ES-I3 (cell line): ENCODE data around the gene RSPH9.
A peak's percentile ranks its signal among the peaks of the same experiment; 100 is the strongest.
"Not testable (repeated sequence)": the region's sequence is repeated elsewhere in the genome, so short reads cannot be mapped to it uniquely, and the experiment has no call there.

Source experiments
- H3K36me3 ChIP-seq: 2 replicates; pipeline ENCODE4 v1.6.1; 2013; ENCODE audit warnings: mild to moderate bottlenecking, low read length, control low read depth, moderate library complexity; ENCODE audit not compliant: insufficient read depth
- H3K4me1 ChIP-seq: 2 replicates; pipeline ENCODE4 v1.6.1; 2013; ENCODE audit warnings: mild to moderate bottlenecking, control low read depth, low read length; ENCODE audit not compliant: insufficient read depth
- H3K9ac ChIP-seq: 2 replicates; pipeline ENCODE4 v1.6.1; 2013; ENCODE audit warnings: low read depth, mild to moderate bottlenecking, low read length, moderate library complexity
- H3K9me3 ChIP-seq: 2 replicates; pipeline ENCODE4 v1.6.1; 2013; ENCODE audit warnings: mild to moderate bottlenecking, low read length, moderate library complexity; ENCODE audit not compliant: control insufficient read depth, insufficient read depth

The RSPH9 gene

DNA sequence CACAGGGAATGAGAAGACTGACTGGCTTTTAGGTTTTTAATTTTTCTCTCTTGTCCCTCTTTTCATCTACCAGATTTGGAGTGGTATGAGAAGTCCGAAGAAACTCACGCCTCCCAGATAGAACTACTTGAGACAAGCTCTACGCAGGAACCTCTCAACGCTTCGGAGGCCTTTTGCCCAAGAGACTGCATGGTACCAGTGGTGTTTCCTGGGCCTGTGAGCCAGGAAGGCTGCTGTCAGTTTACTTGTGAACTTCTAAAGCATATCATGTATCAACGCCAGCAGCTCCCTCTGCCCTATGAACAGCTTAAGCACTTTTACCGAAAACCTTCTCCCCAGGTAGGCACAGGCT lies 8.6 kb upstream of the RSPH9 start:
- no peaks in the 10 kb centered on the region for H3K4me1 ChIP-seq
- H3K36me3 ChIP-seq, result peaks cover 18% of the 10 kb centered on the region
- no peaks in the 10 kb centered on the region for H3K9me3 ChIP-seq

GRCh38 chr6:43639984-43640800 lies 4.6 kb upstream of the RSPH9 start:
- Histone ChIP-seq H3K9ac (no peak overlapping the region), H3K36me3 (peaks cover 20% of the 10 kb centered on the region), H3K9me3 (no peaks in the 10 kb centered on the region), H3K4me1 (peaks cover 5% of the 10 kb centered on the region; the same call in 1 of the 2 replicates)

More for the DNA sequence above, 8.6 kb upstream of the RSPH9 start:
- peak overlapping the region; percentile 93 for H3K9ac ChIP-seq

DNA sequence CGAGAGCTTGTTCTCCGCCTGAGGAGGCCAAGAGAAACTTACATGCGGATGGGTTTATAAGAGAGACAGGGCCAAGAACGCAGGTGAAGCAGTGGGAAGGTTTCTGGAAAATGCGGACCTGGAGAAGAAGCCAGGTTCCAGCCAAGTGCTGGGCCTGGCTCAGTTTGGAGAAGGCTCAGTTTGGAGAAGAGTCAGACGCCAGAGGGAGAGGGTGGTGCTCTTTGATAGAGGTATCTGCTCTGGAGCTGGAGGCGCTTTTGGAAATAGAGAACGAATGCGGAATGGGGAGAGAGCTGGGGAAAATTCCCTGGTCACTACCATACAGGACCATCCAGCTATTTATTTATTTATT lies 753 bp downstream of the RSPH9 start:
- H3K9me3 ChIP-seq, result no peaks in the 10 kb centered on the region
- H3K36me3 ChIP-seq, result peaks cover 3% of the 10 kb centered on the region; the same call in 1 of the 2 replicates
- peak overlapping the region; percentile 69; the same call in 1 of the 2 replicates for H3K9ac ChIP-seq
- H3K4me1 ChIP-seq, result peaks cover 5% of the 10 kb centered on the region; the same call in 1 of the 2 replicates

DNA sequence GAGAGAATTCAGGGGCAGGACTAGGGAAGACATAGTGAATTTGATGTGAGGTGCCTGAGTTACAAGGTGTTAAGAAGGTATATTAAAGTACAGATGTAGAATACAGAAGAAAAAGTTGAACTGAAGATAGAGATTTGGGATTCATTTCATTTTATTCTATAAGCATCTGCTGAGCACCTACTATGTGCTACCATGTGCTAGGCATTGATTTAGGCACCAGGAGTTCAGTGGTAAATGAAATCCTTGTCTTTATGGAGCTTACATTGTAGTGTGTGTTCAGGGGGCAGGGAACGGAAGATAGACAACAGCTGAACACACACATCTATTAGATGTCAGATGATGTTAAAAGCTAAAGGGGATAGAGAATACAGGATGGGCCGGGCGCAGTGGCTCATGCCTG lies 2.8 kb downstream of the RSPH9 start:
- no peaks in the 10 kb centered on the region for H3K9me3 ChIP-seq
- H3K4me1 ChIP-seq, result peaks cover 5% of the 10 kb centered on the region; the same call in 1 of the 2 replicates
- no peak overlapping the region for H3K9ac ChIP-seq

DNA sequence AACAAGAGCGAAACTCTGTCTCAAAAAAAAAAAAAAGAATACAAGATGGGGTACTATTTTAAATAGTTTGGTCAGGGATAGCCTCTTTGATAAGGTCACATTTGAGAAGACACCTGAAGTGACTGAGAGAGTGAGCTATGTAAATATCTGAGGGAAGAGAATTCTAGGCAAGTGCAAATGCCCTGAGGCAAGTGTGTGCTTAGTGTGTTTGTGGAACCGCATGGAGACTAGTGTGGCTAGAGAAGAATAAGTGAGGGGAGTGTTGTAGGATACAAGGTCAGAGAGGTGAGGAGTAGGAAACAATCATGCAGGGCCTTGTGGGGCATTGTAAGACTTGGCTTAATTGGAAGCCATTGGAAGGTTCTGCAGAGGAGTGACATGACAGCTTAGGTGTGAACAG lies 3.4 kb downstream of the RSPH9 start:
- no peaks in the 10 kb centered on the region for H3K36me3 ChIP-seq
- no peak overlapping the region for H3K9ac ChIP-seq
- no peaks in the 10 kb centered on the region for H3K9me3 ChIP-seq
- peaks cover 5% of the 10 kb centered on the region; the same call in 1 of the 2 replicates for H3K4me1 ChIP-seq

More for the DNA sequence above, 2.8 kb downstream of the RSPH9 start:
- H3K36me3 ChIP-seq, result no peaks in the 10 kb centered on the region

DNA sequence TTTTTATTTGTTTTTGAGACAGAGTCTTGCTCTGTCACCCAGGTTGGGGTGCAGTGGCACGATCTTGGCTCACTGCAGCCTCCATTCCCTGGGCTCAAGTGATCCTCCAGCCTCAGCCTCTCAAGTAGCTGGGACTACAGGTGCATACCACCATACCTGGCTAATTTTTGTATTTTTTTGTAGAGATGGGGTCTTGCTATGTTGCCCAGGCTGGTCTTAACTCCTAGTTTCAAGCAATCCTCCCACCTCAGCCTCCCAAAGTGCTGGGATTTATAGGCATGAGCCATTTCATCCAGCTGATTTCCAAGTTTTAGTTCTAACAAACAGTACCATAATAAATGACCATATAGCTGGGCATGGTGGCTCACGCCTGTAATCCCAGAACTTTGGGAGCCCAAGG lies 8.0 kb downstream of the RSPH9 start:
- not testable (repeated sequence) for H3K9ac ChIP-seq, H3K9me3 ChIP-seq, H3K4me1 ChIP-seq, H3K36me3 ChIP-seq

DNA sequence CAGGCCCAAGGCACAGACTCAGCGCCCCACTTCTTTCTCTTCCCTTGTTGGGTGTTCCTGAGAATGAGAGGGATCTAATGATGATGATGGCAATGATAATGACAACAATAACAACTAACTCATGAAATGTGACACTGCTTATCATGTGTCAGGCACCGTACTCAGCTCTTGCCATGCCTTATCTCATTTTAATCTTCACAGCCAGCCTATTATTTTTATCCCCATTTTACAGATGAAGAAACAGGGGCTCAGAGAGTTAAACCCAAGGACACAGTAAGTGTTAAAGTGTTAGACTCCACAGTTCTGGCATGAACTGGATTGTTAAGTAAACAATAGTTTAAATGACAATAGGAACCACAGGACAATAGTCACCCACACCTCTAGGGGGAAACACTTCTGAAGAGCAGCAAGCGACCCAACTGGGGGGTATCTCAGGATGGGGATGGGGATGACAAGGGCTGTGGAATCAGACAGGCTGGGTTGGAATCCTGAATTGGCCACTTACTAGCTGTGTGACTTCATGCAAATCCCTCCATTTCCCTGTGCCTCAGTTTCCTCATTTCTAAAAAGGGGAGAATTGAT lies 12.5 kb downstream of the RSPH9 start:
- 0 out of 2 replicates have a peak, but pooled peaks cover 4% of the 10 kb centered on the region for H3K4me1 ChIP-seq
- no peaks in the 10 kb centered on the region for H3K36me3 ChIP-seq
- no peaks in the 10 kb centered on the region; the same call in 1 of the 2 replicates for H3K9me3 ChIP-seq
- H3K9ac ChIP-seq, result no peak overlapping the region

GRCh38 chr6:43658161-43658560 lies 13.3 kb downstream of the RSPH9 start:
- Histone ChIP-seq H3K36me3 (no peaks in the 10 kb centered on the region), H3K9ac (no peak overlapping the region), H3K9me3 (no peaks in the 10 kb centered on the region; the same call in 1 of the 2 replicates), H3K4me1 (0 out of 2 replicates have a peak, but pooled peaks cover 4% of the 10 kb centered on the region)

DNA sequence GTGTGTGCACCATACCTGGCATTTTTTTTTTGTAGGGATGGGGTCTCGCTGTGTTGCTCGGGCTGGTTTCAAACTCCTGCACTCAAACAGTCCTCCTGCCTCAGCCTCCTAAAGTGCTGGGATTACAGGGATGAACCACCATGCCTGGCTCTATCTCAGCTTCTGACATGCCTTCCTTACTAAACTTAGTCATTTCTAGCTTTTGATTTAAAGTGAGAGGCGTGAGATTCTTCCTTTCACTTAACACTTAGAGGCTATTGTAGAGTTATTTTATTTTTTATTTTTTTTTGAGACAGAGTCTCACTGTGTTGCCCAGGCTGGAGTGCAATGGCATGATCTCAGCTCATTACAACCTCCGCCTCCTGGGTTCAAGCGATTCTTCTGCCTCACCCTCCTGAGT lies 18.1 kb downstream of the RSPH9 start:
- not testable (repeated sequence) for H3K36me3 ChIP-seq, H3K9me3 ChIP-seq

DNA sequence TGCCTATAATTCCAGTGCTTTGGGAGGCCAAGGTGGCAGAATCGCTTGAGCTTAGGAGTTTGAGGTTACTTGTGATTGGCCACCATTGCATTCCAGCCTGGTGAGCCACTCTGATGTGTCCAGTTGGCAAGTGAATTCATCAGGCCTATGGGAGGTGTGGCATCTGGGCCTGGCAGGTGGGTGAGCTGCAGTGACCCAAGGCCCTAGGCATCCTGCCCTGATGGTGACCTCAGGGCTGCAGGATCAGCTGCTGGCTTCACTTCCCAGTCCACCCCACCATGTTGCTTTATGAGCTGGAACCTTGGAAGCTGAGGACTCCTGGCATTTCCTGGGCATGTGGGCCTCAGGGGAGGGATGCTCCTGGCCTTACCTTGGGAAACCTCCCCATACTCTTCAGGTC lies 20.5 kb downstream of the RSPH9 start:
- Histone ChIP-seq H3K9me3 (no peaks in the 10 kb centered on the region; the same call in 1 of the 2 replicates), H3K4me1 (peaks cover 24% of the 10 kb centered on the region), H3K36me3 (no peaks in the 10 kb centered on the region), H3K9ac (no peak overlapping the region)

More for the DNA sequence above, 18.1 kb downstream of the RSPH9 start:
- not testable (repeated sequence) for H3K4me1 ChIP-seq, H3K9ac ChIP-seq

- Histone ChIP-seq H3K9ac (no peak overlapping the region), H3K4me1 (peaks cover 24% of the 10 kb centered on the region), H3K36me3 (no peaks in the 10 kb centered on the region), H3K9me3 (no peaks in the 10 kb centered on the region)
Observed at GRCh38 chr6:43666196-43666920, 21.5 kb downstream of the RSPH9 start.

DNA sequence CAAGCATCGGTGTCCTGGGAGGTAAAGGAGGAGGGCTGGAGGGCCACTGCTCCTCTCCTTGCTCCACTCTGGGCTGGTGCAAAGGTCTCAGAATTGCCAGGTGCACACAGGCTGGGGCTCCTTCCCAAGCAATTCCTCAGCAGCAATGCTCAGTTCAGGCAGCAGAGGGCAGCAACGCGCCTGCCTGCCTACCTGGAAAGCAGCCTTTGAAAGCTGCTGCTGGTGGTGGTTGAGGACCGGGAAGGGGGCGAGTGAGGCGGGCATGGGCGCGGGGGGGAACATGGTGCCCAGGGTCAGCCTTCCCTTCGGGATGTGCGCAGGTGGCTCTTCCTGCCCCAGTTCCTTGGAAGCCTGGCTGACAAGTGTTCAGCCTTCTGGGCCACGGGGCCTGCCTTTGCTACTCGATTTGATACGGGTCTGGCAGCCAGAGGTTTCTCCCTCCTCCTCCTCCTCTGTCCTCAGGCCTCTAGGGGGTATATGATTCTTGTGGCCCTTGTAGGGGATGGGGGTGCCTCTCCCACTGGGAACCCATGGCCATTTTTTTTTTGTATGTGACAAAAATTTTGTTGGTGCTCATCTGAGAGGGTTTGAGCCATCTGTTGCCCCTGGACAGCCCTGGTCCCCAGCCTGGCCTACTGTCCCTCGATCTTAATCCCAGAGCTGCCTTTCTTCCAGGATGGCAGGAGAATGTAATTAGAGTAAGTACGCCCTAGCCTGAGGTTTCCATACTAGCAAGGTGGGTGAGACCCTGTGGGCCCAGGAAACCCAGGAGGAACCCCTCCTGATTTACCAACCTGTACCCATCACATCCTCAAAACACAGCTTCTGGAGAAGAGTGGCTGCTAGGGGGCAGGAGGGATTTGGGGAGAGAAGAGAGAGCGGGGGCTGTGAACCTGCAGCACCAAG lies 22.7 kb downstream of the RSPH9 start:
- H3K9ac ChIP-seq, result peak overlapping the region; percentile 26; the same call in 1 of the 2 replicates
- H3K4me1 ChIP-seq, result peaks cover 24% of the 10 kb centered on the region
- H3K36me3 ChIP-seq, result no peaks in the 10 kb centered on the region
- H3K9me3 ChIP-seq, result no peaks in the 10 kb centered on the region

DNA sequence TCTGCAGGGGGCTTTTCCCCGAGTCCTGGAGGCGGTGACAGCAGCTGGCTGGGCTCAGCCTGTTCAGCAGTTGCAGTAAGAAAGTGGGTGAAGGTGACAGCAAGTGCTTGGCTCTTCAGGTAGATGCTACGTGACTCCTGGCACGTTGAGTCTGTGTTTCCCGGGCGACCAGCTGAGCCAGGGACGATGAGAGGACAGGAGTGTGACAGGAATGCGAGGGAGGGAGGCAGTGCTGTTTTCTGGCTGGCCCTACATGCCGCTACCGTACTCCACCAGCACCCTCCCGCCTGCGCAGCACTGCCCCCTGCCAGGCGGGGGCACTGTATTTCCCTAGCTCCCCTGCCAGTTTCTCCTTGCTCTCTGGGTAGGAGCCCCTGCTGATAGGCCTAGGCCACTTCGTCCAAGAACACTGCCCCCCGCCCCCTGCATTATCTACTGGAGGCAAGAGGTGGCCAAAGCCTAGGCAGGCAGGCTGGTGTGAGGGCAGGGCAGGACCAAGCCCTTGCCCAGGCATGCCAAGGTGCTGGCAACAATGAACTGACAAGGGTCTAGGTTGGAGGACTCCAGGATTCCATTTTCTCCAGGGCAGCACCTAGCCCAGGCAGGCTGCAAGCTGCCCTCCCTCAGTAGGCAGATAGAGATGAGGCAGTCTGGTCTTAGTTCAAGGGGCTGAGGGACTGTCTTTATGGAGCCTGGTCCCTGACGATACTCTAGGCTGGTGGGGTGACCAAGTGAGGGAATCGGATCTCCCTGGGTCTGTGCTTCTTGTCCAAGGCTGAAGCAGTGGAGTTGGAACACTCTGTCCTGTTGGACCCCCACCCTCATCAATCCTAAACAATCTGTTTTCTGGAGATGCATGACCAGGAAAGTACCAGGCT lies 23.6 kb downstream of the RSPH9 start:
- Histone ChIP-seq H3K4me1 (peaks cover 24% of the 10 kb centered on the region), H3K9ac (no peak overlapping the region), H3K36me3 (peaks cover 3% of the 10 kb centered on the region; the same call in 1 of the 2 replicates), H3K9me3 (no peaks in the 10 kb centered on the region)
